GM18519 (cell line): ENCODE measurements around the gene ZMAT5.
"Not testable (repeated sequence)": the region's sequence is repeated elsewhere in the genome, so short reads cannot be mapped to it uniquely, and the experiment has no call there.

Source experiments
- ATAC-seq: cut with Tn5 transposase; IDR thresholded peaks from one replicate; pipeline ENCODE4 v1.9.1; 2021; ENCODE audit warnings: mild to moderate bottlenecking, moderate library complexity; ENCODE audit not compliant: unreplicated experiment, low FRiP score

ZMAT5 gene

DNA sequence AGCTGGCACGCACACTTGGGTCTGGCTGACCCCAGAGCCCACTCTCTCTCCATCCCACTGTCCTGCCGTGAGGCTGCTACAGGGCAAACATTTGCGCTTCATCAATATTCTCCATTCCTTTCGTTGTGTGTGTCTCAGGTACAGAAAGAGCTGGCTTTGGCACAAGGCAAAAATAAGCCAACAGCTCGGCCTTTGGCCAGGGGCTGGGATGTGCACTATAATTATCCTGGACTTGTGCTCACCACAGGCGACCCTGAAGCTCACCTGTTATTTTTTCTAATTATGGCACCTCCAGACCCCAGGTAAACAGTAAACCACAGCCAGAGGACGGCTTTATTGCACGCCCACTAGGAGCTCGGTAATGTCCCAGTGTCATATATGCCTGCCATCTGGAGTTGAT lies 10.9 kb downstream of the ZMAT5 start:
- no peak for ATAC-seq

DNA sequence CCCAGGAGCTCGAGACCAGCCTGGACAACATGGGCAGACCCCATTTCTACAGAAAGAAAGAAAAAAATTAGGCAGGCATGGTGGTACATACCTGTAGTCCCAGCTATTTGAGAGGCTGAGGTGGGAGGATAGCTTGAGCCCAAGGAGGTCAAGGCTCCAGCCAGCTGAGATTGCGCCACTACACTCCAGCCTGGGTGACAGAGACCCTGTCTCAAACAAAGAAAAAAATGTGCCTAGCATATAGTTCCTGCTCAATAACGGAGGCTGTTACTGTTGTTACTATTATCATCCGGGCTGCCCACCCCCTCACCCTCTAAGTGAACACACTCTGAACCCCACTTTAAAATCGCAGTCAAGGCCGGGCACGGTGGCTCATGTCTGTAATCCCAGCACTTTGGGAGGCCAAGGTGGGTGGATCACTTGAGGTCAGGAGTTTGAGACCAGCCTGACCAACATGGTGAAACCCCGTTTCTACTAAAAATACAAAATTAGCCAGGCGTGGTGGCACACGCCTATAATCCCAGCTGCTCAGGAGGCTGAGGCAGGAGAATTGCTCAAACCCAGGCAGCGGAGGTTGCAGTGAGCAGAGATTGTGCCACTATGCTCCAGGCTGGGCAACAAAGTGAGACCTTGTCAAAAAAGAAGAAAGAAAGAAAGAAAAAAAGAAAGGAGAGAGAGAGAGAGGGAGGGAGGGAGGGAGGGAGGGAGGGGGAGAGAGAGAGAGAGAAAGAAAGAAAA lies 12.0 kb downstream of the ZMAT5 start:
- not testable (repeated sequence) for ATAC-seq

DNA sequence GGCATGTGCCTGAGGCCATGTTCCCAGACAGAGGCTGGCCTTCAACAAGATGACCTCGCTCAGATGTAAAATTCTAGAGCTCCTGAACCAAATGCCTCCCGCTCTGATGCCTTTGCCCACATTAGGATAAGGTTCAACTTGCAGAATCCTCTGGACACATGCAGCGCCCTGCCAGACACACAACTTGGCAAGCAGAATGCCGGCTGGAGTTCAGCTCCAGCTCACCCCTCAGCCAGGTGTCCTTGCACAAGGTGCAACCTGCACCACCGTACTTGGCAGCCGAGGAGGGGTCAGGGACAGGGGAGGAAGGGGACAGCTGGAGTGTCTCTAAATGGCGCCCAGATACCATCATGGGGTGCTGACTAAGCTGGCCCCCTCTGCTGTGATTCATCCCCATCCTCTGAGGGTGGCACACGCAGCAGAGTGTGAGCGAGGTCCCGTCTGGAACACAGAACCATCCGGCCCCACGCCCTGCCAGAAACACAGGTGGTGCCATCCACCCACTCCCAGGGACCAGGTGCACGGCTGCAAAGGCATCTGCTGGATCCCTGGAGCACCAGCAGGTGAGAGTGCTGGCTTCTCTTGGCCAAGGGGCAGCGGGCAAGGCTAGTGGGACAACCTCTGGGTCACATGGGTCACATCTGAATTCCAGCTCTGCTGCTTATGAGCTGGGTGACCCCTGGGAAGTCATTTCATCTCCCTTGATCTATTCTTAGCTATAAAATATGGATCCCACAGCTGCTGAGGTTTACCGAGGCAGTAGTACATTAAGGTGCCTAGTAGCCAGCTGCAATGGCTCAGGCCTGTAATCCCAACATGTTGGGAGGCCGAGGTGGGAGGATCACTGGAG lies 12.8 kb downstream of the ZMAT5 start:
- ATAC-seq: no peak

DNA sequence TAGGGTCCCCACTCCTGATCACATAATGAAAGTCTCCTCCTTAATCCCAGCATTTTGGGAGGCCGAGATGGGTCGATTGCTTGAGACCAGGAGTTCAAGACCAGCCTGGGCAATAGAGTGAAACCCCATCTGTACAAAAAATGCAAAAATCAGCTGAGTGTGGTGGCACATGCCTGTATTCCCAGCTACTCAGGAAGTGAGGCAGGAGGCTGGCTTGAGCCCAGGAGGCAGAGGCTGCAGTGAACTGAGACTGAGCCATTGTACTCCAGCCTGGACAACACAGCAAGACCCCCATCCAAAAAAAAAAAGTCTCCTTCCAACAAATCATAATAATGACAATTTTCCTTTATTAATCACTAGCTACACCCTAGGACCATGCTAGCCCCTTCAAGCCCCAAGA lies 15.1 kb downstream of the ZMAT5 start:
- ATAC-seq: no peak

DNA sequence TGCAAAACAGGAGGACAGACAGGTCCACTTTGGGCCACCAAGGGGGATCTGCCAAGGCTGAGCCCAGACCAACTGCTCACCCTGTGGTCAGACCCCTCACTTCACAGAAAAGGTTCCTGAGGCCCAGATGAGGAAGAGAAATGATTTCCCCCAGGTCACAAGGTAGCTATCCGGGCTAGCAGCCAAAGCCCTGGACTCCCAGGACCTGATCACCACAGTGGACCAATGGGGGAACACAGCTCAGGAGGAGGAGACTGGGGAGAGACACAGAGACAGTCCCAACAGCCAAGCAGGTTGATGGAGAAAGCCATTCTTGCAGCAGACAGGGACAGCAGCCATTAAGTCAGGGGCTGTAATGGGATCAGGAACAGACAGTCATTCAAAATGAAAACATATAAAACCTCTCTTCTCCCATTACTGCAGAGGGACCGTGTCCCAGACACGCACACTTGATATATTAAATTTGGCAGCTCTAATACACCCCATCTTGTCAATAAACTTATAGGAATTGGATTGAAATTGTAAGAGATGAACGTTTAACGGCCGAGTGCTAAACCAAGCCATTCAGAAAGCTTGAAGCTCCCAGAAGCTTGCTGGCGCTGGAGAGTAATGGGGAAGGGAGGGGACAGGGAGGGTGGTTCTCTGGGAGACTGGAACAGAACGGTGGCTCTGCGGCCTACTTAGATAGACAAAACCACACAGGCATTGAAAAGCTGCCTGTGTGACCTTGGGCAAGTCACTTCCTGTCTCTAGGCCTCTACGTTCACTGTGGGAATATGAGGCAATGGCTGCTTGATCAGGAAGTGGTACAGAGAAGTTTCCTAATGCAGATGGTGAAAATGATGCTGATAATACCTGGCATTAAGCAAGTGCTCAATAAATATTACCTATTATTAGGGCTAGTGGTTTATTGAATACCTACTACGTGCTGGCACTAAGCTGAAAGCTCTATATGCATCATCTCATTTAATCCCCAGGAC lies 16.0 kb downstream of the ZMAT5 start:
- ATAC-seq: no peak

DNA sequence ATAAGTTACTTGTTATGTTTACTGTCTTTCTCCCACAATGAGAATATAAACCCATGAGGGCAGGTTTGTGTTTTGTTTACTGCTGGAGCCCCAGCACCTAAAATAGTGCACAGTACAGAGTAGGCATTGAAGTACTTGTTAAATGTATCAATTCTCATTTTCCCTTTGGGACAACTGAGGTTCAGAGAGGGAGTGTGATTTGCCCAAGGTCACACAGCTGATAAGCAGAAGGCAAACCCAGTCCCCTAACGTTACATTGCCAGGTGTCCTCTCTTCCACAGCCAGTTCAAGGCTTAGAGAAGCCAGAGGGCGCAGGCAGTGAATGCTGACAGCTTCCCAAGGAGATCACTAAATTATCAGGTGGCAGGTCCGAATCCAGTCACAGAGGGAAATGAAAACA lies 16.8 kb downstream of the ZMAT5 start:
- no peak for ATAC-seq

DNA sequence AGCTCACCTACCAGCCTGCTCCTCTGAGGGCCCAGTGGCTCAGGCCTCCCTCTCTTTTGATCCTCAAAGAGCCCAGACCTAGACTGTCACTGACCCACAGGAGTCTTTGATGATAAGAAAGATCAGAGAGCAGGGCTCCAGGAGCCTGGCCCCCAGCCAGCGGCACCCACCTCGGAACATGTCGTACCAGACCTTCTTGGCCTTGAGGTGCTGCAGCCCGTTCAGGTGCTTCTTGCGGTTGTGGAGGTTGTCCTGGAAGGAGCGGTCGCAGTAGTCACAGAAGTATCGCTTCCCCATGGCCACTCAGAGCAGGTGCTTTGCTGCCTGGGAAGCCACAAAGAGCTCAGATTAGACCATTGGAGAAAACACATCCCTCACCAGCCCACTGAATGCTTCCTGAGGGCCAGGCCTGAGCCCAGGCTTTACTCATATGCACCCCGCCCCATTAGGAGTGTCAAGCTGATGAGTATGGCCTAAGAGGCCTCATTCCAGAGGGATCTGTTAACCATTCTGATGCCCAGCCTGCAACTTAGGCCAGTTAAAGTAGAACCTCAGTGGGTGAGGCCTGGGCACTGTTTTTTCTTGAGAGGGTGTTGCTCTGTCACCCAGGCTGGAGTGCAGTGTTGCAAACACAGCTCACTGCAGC lies 18.4 kb downstream of the ZMAT5 start:
- no peak for ATAC-seq

DNA sequence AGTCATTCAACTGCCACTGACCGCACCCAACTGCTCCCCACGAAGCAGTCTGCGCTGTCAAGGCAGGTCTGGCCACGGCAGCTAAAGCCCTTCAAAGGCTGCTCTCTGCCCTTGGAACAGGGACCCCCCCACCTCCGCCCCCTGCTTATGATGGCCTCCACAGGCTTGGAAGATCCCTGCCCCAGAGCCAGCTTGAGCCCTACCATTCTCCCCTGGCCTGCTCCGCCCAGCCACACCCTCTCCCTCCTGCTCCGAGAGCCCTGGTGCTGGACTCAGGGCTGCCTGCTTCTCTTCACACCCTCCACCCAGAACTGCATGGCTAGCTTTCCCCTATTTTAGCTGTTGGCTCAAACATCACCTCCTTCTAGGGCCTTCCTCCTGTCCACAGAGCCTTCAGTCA lies 19.0 kb downstream of the ZMAT5 start:
- no peak for ATAC-seq

DNA sequence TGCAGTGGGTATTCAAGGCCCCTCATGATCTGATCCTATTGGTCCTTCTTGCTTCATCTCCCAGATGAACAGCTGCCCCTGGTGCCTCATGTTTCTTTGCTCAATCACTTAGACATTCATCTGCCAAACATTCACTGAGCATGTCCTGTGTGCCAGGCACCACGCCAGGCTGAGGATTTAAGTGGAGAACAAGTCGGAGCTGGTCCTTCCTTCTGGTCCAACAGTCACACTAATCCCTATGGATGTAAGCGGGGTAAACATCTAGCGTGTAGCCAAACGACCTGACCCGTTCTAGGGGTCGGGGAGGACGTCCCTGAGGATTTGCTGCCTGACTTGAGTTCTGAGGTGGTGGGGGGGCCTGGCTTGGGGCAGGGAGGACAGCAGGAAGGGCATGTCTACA lies 21.9 kb downstream of the ZMAT5 start:
- no peak for ATAC-seq

DNA sequence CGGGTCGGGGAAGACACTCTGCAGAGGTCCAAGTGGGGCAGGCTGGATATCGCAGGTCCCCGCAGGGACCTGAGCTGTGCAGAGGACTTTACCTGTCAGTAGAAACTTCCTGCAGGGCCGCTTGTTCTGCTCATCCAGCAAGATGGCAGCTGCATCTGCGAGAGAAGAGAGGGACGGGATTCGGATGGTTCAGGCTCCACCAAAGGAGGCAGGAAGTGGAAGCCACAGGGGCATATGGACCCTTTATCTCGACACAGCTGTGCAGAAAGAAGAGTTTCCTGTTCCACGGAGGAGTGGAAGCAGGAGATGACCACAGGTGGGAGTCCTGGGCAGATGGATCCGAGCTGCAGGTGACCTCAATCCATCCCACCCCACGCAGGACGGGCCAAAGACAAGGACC lies 24.5 kb downstream of the ZMAT5 start:
- no peak for ATAC-seq

DNA sequence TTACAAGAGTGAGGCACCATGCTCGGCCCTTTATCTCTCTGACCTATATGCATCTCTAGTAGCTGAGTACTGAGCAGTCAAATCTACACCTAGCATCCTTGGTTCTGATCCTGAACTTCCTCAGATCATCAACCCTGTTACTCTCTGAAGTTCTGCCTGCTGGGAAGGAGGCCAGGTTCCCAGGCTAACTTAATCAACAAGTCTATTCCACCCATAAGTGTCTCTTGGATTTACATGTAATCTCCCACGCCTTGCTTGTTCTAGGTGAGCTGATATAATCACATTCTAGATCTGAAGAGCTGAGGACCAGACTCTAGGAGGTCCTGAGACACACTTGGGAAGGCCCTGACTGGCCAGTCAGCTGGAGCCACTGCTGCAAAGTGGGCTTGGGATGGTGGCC lies 24.9 kb downstream of the ZMAT5 start:
- ATAC-seq: no peak

DNA sequence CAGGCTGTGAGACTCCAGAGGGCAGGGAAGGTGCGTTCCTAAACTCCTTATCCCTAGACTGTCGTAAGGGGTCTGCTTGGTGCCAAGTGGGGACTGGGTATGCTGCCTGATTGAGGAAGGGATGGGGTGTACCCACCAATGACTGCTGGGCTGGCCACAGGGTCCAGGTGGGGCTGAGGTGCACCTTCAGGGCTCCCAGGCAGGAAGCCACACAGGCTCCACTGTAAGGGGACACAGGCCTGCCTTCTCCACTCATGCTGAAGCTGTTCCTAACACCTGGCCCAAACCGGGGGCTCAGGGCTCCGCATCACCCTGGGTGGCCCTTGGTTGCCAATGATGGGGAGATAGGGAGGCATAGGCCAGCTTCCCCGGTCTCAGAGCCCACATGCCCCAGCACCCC lies 26.6 kb downstream of the ZMAT5 start:
- ATAC-seq: no peak

DNA sequence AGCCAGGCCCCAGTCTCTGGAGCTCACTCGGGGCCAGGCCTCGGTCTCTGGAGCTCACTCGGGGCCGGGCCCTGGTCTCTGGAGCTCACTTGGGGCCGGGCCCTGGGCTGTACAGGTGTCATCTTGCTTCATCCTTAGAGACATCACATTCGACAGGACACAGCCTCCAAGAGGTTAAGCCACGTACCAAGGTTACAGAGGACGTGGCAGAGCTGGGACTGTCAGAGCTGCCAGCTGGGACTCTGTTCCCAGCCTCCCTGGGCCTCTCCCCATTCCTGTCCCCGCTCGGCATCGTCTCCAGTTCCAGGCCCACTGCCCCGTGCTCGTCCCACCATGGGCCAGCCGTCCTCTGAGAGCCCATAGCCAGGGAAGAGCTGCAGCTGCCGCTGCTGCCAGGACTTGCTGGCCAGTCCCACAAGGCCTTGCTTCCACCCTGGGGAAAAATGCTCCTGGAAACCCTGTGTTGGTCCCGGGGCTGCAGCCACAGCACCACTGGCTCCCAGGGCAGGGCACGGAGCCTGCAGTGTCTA lies 27.4 kb downstream of the ZMAT5 start:
- no peak for ATAC-seq

DNA sequence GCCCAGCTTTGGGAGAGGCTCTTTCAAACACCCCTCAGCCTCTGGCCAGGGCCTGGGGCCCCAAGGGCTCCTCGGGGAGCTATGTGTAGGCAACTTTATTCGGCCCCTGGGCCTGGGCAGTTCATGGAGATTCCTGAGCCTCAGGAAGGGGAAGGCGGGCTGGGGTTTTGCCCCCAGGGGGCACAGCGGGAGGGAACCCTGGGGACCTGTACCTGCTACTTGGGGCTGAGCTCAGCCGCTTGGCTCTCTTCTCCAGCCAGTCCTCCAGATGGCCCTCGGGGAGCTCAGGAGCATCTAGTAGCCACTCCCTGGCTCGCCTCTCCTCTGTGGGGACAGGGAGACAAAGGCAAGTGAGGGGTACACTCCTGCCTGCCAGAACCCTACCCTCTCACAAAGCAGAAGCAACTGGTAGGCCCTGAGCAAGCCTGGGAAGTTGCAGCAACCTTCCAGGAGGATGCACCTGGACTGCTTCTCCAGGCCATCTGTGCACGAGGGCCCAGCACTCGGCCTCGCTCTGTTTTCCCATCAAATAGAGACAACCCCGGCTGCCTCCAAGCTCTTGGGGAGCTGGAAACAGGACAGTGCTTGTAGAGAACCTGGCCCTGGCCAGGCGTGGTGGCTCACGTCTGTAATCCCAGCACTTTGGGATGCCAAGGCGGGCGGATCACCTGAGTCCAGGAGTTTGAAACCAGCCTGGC lies 28.5 kb downstream of the ZMAT5 start:
- no peak for ATAC-seq

DNA sequence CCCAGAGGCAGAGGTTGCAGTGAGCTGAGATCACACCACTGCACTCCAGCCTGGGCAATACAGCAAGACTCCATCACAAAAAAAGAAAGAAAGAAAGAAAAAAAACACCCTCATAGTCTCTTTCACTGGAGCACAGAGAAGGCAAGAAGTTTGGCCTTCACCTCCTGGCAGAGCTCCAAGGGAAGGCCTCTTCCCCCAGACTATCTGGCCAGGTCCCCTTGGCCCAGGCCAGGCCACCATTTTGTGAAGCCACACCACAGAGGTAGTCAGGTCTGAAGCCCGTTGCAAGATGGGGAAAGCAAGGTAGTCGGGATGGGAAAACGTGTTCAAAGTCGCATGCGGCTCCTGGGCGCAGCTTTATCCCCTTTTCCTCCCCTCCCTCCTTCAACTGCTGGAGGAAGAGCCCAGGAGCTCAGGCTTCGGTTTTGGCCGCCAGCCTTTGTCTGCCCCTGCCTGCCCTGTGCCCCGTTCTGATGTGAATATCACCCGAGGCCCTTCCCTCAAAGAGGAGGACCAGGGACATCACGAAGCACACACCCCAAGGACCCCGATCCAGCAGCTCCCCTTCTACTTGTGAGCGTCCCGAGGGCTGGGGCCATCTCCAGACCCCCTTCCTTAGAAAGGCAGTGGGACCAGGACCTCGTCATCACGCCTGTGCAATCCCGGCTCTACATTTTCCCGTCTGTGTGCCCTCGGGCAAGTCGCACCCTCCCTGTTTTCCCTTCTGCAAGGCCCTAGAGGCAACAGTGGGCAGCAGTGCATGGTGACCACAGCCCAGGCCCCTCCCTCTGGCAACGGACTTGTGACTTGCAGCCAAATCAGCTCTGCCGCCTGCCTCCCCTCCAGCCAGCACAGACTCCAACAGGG lies 29.3 kb downstream of the ZMAT5 start:
- ATAC-seq: no peak

DNA sequence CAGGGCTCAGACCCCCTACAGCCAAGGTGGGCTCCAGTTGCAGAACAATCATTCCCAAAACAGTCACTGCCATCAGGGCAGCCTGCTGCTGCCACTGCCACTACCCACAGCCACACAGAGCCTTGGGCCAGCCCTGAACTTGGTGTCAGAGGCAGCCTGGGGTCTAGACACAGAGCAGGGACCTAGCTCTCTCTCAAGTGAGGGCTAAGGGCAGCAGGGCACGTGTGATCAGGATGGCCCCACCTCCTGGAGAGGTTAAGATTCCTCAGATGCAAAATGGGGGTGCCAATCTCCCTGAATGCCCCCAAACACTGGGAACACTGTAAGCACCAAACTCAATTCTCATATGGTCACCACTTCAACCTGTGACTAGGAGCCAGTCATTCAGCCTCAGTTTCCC lies 31.4 kb downstream of the ZMAT5 start:
- no peak for ATAC-seq

DNA sequence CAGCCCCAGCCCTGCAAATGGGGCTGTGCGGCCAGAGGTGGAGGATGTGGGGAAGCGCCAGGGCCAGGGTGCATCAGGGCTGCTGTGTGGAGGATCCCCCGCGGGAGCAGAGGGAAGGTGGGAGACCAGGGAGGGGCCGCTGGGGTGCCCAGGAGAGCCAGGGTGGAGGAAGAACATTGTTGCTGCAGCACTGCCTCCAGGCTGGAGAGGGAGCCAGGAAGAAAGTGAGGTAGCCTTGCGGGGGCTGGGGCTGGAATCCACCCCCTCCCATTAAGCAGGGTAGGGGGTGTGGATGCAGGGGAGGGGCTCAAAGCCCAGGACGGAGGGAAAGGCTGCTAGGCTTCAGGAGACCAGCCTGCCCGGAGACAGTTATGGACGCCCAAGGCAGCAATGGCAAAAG lies 32.0 kb downstream of the ZMAT5 start:
- no peak for ATAC-seq

DNA sequence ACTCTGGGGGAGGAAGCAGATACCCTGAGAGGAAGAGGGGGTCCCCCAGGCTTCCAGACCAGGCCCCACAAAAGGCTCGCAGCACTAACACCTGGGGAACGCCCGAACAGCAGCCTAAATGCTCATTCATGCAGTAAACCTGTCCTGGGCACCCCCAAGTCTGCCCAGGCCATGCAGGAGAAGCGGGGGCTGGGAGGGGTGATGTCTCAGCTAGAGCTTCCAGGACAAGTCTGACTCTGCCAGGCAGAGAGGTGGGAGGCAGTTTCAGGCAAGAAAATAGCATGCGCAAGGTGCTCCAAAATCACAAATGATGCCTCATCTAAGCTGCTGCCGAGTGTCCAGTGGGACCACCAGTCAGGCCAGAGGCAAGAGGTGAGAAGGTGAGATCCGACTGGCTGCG lies 32.4 kb downstream of the ZMAT5 start:
- no peak for ATAC-seq
